MG63 (cell line): Measurements from ENCODE around the gene LHPP. TPM values are rescaled to one million over a fixed set of nuclear protein-coding genes. Genes with fewer than 3 reads are reported as not detected.

Source experiments
- DNase-seq: peaks from one replicate; pipeline ENCODE4 v3.0.0-alpha.2; 2020
- H3K27me3 ChIP-seq: fragments of 250-450 bp; sonication (Bioruptor Pico); 2 replicates; pipeline ENCODE4 v1.5.1; 2020; ENCODE audit warnings: mild to moderate bottlenecking, moderate library complexity
- H3K36me3 ChIP-seq: fragments of 250-450 bp; sonication (Bioruptor Pico); 2 replicates; pipeline ENCODE4 v1.5.1; 2020; ENCODE audit warnings: mild to moderate bottlenecking, moderate library complexity
- H3K4me3 ChIP-seq: fragments of 250-450 bp; sonication (Bioruptor Pico); 2 replicates; pipeline ENCODE4 v1.5.1; 2020; ENCODE audit warnings: mild to moderate bottlenecking, moderate library complexity
- H3K9me3 ChIP-seq: fragments of 250-450 bp; sonication (Bioruptor Pico); 2 replicates; pipeline ENCODE4 v1.5.1; 2020; ENCODE audit warnings: mild to moderate bottlenecking, moderate library complexity
- total RNA-seq: library from RNA; depleted of rRNA; stranded (reverse); fragments of >200 nt; shearing (Covaris generic); gene quantifications from 2 replicates; pipeline ENCODE4 v1.2.3, GENCODE V29; 2014; ENCODE audit warnings: low replicate concordance

LHPP gene
- total RNA-seq, 1 experiment from 2014 or later, result 17.0 TPM

DNA sequence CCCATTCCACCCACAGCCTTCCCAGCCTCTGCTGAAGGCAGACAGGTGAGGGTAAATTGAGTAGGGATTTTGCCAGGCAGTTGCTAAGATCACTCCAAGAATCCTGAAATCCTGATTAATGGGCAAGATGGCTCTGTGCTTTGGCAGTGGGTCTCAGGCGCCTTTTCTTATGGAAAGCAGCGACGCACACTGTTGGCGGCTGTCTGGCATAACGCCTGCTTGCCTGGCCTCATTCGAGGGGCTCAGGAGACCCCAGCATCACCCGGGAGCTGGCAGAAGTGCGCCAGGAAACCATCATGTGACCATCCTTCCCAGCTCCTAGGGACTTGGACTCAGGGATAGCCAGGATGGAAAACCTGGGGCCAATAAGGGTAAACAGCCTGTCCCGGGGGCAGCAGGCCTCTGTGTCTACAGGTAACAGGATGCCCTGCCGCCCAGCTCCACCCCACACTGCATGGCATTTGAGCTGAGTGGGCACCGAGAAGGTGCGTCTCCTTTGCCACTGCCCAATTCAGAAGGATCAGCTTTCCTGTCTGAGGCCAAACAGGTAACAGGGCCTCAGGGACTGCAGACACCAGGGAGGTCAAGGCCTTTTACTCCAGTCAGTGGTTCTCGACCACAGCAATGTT, 184.0 kb downstream of the LHPP start:
- no peak overlapping the region for H3K4me3 ChIP-seq
- DNase-seq, result no peak
- no peaks in the 10 kb centered on the region for H3K27me3 ChIP-seq
- H3K36me3 ChIP-seq, result no peaks in the 10 kb centered on the region
- H3K9me3 ChIP-seq, result no peaks in the 10 kb centered on the region

DNA sequence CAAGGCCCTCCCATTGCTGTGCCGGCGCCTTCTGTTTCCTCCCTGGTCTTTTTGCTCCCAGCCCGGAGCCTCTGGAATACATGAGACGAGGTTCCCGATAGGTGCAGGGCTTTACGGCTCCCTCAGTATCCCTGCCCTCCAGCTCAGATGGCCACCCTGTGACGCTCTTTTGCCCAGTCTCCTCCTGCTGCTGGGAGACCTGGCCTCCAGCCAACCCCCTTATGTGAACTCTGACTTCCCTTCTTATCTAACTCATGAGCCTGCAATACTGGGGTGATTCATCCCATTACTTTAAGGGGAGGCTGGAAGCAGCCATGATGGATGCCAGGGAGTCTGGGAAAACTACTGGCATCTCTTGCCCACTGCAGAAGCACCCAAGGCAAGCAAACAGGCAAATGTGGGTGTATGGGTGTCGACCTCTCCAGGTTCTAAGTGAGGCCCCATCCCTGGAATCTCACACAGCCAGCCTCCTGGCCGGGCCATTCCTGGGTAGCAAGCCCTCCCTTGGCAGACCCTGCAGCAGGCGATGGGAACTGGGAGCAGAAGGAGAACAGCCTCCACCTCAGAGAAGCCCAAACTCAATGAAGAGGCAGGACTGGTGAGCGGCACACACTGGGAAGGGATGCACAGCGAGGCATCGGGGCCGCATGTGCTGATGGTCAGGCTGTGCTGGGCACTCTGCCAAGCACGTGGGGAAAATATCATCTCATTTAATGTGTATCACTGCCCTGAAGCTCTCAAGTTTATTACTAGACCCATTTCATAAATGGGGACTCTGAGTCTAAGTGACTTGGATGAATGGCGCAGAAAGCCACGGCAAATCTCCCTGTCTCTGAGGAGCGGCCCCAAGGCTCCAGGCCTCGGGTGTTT, 185.1 kb downstream of the LHPP start:
- DNase-seq, result peak; percentile 27
- Histone ChIP-seq H3K4me3 (no peak overlapping the region), H3K9me3 (no peaks in the 10 kb centered on the region), H3K36me3 (no peaks in the 10 kb centered on the region), H3K27me3 (no peaks in the 10 kb centered on the region)

DNA sequence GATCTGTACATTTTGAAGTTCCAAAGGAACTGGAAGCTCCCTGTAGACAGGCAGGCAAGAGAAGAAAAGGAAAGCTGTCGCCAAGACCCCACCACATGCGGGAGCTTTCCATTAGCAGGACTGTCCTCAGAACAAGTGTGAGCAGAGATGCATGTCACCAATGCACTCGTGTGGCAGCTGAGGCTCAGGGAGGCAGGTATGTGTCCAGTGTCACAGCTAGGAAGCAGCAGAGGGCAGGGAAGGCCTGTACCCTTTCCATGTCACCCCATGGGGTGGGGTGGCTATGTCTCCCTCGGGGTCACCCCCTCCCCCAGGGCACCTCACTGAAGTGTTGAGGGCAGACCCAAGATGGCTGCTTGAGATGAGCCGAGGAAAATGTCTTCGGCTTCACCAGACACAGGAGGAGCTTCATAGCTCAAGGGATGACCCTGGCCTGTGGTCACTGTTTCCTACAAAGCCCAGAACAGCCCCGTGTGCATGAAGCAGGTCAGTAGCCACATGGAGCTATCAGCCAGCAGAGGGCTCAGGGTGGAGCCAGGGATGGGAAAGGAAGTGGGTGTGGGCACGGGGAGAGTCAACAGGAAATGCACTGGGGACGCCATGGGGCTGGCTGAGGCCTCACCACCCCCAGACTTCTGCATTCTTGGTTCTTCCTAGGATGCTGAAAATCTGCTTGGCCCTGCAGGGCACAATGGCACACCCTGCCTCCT, 186.0 kb downstream of the LHPP start:
- Histone ChIP-seq H3K4me3 (no peak overlapping the region), H3K9me3 (no peaks in the 10 kb centered on the region), H3K27me3 (no peaks in the 10 kb centered on the region), H3K36me3 (no peaks in the 10 kb centered on the region)
- peak; percentile 61 for DNase-seq

DNA sequence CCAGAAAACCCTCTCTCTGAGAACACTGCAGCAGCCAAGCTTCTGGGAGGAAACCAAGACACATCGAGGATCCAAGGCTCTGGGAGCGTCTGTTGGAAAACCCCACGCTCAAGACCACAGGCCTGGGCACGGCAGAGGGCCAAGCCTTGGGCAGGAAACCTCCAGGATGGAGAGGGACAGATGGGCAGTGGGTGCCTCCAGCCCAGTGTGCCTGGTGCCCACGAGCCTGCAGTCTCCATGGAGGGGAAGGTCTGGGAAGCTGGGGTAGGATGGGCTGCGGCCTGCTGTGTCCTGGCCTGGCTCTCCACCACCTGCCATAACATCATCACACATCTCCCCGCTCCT, 186.5 kb downstream of the LHPP start:
- Histone ChIP-seq H3K27me3 (no peaks in the 10 kb centered on the region), H3K36me3 (no peaks in the 10 kb centered on the region), H3K4me3 (no peak overlapping the region), H3K9me3 (no peaks in the 10 kb centered on the region)
- DNase-seq, result no peak

DNA sequence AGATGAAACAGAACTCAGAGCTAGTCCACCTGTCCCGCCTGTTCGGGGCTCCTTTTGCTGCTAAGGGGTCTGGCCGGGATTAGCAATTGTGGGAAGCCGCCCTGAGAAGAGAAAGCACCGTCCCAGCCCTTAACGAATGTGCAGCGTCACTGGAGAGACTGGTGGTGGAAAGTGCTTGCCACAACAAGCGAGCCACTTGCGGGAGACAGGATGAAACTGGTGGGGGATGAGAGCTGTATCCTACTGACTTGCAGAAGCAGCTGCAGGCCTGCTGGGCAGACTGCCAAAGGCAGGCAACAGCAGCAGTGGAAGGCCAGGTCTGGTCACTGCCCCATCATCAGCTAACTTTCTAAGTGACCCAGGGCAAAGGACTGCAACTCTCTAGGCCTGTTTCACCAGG, 187.1 kb downstream of the LHPP start:
- no peaks in the 10 kb centered on the region for H3K36me3 ChIP-seq
- DNase-seq, result peak; percentile 34
- H3K27me3 ChIP-seq, result no peaks in the 10 kb centered on the region
- no peak overlapping the region for H3K4me3 ChIP-seq
- H3K9me3 ChIP-seq, result no peaks in the 10 kb centered on the region

DNA sequence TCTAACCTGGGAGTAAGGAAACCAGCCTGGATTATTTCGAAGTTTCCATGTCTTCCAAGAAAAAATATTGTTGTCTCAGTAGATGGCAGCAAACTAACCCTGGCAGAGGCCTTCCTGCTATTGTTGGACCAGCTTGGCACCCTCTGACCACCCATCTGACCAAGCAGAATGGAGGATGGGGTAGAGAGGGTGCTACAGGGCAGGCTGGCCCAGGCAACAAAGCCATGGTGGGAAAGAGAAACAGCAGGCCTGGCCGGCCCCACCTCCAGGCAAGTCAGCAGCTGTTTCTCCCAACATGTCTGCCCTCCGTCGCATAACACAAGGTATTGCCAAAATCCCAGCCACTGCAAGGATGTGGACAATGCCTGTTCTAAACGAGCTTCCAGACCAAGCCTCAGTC, 187.6 kb downstream of the LHPP start:
- no peaks in the 10 kb centered on the region for H3K9me3 ChIP-seq
- DNase-seq, result peak; percentile 15
- H3K4me3 ChIP-seq, result no peak overlapping the region
- no peaks in the 10 kb centered on the region for H3K36me3 ChIP-seq
- no peaks in the 10 kb centered on the region for H3K27me3 ChIP-seq

DNA sequence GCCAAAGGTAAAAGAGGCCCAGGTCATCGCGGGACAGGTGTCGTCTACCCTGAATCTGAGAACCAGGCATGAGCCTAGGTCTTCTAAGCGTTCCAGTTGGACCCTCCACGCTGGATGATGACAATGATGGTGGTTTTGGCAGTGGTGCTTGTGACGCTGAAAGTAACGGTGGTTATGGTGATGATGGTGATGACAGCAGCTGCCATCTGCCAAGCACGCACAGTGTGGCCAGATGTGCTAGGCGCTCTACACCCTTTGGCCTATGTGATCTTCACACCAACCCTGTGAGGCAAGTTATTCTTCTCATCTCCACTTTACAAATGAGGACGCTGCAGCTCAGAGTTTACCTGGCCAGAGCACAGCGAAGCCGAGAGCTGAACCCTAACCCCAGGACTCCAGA, 188.6 kb downstream of the LHPP start:
- no peak overlapping the region for H3K4me3 ChIP-seq
- no peaks in the 10 kb centered on the region for H3K9me3 ChIP-seq
- no peaks in the 10 kb centered on the region for H3K27me3 ChIP-seq
- DNase-seq, result no peak
- no peaks in the 10 kb centered on the region for H3K36me3 ChIP-seq

DNA sequence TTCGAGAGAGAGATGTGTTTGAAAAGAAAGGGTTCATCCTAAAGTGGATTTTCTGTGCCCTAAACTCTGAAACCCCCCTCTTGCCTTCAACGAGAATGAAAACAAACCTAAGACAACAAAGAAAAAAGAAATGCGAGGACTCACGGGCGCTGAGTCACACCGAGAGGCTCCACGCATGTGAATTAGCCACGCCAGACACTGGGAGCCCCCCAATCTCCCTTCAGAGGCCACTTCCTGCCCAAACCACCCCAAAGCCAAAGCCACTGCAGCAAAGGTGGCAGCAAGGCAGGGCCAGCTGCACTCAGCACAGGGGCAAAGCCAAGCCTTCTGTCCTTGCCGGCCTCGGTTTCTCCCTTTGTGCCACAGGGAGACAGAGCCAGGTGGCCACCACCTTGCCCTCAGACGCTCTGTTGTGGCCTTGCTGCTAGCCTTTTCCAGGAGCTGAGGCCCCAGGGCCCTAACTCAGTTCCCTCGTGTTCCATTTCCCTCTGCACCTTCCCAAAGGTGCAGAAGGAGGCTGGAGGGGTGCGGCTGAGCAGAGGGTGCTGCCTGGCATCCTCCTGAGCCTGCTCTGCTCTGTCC, 189.3 kb downstream of the LHPP start:
- H3K4me3 ChIP-seq, result no peak overlapping the region
- no peaks in the 10 kb centered on the region for H3K27me3 ChIP-seq
- H3K36me3 ChIP-seq, result peaks cover 2% of the 10 kb centered on the region; the same call in 1 of the 2 replicates
- no peak for DNase-seq
- H3K9me3 ChIP-seq, result no peaks in the 10 kb centered on the region

DNA sequence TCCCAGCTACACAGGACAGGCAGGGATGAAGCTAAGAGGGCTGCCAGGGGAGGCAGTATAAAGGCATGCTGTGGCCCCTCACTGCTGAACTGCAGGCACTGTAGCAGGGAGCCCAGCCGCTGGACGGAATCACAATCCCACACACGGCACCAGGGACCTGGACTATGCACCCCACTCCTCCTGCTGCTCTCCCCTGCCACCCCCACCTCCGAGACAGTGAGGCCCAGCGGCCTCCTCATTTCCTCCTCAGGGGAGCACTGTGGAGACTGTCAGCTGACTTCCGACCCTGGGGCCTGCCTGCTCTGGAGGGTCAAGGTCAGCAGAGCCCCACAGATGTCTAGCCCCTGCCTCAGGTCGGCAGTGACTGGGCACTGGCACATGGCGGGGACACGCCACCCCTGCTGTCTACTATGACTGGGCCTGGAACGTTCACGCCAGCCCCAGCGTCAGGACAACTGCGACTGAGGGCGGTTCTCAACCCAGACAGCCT, 189.8 kb downstream of the LHPP start:
- no peak overlapping the region for H3K4me3 ChIP-seq
- H3K36me3 ChIP-seq, result peaks cover 2% of the 10 kb centered on the region; the same call in 1 of the 2 replicates
- no peak for DNase-seq
- H3K27me3 ChIP-seq, result no peaks in the 10 kb centered on the region
- H3K9me3 ChIP-seq, result no peaks in the 10 kb centered on the region

DNA sequence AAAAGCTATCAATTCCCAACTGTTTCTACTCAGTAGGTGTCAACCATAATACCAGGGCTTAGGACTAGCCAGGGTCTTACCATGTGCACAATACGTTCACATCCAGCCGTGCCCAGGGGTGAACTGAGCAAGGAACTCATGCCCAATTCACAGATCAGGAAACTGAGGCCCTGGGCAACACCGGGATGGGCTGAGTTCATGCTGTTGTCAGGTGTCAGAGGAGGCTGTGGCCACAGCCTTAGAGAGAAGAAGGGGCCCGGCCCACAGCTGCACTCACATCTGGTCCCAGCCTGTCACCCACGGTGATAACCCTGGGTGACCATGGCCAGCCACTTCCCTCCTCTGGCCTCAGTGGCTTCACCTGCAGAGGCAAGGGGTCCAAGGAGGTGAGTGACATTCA, 190.6 kb downstream of the LHPP start:
- DNase-seq, result no peak
- no peaks in the 10 kb centered on the region for H3K9me3 ChIP-seq
- no peak overlapping the region for H3K4me3 ChIP-seq
- H3K36me3 ChIP-seq, result peaks cover 2% of the 10 kb centered on the region; the same call in 1 of the 2 replicates
- H3K27me3 ChIP-seq, result no peaks in the 10 kb centered on the region

DNA sequence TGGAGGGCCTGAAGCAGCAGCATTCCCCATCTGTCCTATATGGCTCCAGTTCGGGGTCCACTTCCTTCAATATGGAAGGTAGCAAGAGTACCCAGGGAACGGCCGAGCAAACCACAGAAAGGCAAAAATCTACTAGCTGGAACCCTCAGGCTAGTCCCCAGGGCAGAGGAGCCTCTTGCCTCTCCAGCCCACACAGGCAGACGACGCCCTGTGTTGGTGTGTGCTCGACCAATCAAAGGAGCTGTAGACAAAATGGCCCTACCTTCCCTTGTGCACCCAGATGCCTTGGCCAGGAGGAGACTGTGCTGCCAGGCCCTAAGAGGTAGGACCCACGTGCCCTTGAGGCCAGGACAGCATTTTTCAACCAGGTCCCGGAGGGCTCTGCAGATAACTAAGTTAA, 191.1 kb downstream of the LHPP start:
- DNase-seq, result no peak
- no peak overlapping the region for H3K4me3 ChIP-seq
- H3K9me3 ChIP-seq, result no peaks in the 10 kb centered on the region
- no peaks in the 10 kb centered on the region for H3K27me3 ChIP-seq
- H3K36me3 ChIP-seq, result peaks cover 2% of the 10 kb centered on the region; the same call in 1 of the 2 replicates

DNA sequence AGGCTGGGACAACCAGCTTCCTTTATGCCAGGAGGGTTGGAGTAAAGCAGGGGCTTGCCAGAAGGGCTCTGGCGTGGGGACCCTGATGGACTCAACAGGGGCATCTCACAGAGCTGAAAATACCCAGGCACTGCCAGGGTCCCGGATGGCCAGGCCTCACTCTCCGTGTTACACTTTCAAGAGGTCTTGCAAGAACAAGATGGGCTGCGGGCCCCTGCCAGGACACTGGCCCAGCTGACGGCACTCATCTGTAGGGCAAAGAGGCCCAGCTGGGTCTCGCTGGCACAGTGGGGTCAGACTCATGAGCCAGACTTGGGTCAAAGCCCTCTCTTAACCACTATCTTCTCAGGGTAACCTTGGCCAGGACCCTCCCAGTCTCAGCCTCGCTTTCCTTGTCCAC, 191.7 kb downstream of the LHPP start:
- H3K36me3 ChIP-seq, result peaks cover 2% of the 10 kb centered on the region; the same call in 1 of the 2 replicates
- H3K4me3 ChIP-seq, result no peak overlapping the region
- H3K9me3 ChIP-seq, result no peaks in the 10 kb centered on the region
- H3K27me3 ChIP-seq, result no peaks in the 10 kb centered on the region
- DNase-seq, result no peak

DNA sequence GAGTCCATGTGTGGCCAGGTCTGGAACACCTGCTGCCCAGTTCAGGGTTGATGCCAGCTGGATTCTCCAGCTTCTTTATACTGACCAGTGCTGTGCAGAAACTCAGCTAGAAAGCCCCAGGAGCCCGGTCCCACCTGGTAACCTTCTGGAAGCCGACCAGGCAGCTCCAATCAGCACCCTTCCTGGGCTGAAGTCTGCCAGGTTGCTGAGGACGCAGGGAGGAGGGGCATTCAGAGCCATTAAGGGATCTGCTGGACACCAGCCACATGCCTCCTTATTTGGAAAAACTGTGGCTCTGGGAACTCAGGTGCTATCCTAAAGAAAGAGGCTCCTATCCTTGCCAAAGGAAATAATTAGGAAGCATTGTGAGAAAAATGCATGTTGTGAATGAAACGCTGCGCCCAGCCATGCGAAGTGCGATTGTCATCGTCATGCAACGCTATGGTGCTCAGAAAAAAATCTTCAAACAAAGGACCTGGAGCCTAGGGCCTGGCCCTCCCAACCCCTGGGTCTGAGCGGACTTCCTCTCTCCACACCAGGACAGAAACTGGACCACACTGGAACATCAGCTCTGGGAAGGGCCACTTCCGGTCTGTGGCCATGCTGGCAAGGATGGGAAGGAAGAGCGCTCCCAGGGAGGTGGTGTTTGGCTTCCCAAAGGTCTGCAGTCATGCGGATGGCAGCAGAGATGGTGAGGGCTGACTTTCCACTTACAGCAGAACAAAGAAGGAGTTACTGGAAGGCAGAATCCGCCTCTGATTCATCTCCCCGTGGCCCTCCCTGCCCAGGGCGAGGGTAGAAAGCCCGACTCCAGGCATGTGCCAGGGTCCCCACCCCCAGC, 192.4 kb downstream of the LHPP start:
- no peak for DNase-seq
- H3K36me3 ChIP-seq, result peaks cover 2% of the 10 kb centered on the region; the same call in 1 of the 2 replicates
- H3K4me3 ChIP-seq, result no peak overlapping the region
- H3K9me3 ChIP-seq, result no peaks in the 10 kb centered on the region
- H3K27me3 ChIP-seq, result no peaks in the 10 kb centered on the region

DNA sequence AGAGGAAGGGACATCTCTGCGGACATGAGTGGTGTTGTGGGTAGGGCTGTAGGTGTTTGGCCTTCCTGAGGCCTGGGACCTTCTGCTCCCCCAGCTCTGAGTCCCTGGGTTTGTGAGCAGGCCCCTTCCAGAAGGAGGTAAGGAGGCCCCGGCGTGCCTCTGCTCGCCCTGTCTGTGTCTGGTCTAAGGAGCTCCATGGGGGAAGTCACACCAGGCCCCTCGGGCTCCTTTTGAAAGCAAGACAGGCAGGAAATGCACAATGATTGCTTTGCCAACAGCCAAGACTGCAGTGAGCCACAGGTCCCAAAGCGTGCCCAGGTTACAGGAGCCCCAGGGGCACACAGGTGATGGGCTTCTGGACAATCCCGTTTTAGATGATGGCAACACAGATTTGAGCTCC, 193.1 kb downstream of the LHPP start:
- H3K27me3 ChIP-seq, result no peaks in the 10 kb centered on the region
- no peaks in the 10 kb centered on the region for H3K9me3 ChIP-seq
- H3K4me3 ChIP-seq, result no peak overlapping the region
- peaks cover 2% of the 10 kb centered on the region; the same call in 1 of the 2 replicates for H3K36me3 ChIP-seq
- no peak for DNase-seq

DNA sequence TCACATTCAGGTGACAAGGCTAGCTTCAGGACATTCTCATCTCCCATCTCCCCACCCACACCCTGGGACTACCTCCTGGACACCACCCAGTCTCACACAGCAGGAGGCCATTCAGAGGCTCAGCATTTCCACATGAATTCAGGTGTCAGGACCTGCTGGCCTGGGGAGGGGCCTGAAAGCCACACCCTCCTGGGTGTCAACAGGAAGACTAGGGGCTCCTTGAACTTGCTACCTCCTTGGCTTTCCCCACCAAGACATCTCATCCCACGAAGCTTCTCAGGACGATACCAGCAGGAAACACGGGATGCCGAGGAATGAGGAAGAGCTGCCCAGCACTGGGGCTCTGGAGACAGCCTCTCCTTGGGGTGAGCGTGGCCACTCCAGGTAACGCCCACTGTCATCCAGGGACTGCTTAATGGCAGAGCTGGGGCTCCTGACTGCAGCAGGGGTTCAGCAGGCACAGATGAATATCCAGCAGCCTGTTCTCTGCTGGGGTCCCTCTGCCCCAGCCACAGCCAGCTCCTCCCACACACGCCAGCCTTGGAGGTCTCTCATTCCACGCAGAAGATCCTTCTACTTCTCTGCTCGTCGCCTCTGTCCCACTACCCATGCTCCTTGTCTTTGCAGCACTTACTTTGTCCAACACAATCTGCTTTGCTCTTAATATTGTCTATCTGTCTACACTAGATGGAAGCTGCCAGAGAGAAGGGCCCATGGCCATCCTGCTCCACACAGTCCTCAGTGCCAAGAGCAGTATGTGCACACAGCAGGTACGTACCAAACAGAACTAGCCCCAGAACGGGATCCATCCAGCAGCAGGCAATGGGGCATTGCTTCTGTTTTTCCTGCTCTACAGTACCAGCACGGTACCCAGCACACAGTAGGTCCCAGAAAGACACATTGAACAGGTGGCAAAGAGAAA, 193.8 kb downstream of the LHPP start:
- DNase-seq, result no peak
- H3K27me3 ChIP-seq, result no peaks in the 10 kb centered on the region
- no peak overlapping the region for H3K4me3 ChIP-seq
- H3K36me3 ChIP-seq, result peaks cover 2% of the 10 kb centered on the region; the same call in 1 of the 2 replicates
- H3K9me3 ChIP-seq, result no peaks in the 10 kb centered on the region
